Lower leg skin (tissue), 4 donors: Measurements from ENCODE around the gene BICC1. TPM values are rescaled to one million over a fixed set of nuclear protein-coding genes. Genes with fewer than 3 reads are reported as not detected.

Source experiments
- DNase-seq, 2 donors: peaks; one replicate each; pipeline ENCODE4 v3.0.0-alpha.2; 2019; ENCODE audit warnings: low spot score in 2 of 2
- H3K4me3 ChIP-seq: fragments of 200-600 bp; sonication (generic); 2 replicates; pipeline ENCODE4 v1.5.1; 2017; ENCODE audit warnings: mild to moderate bottlenecking, low read depth; ENCODE audit not compliant: poor library complexity, severe bottlenecking
- POLR2A ChIP-seq, 2 donors: fragments of 450-650 bp; IDR thresholded peaks; one replicate each; pipeline ENCODE4 v1.6.1; 2016 to 2017; ENCODE audit warnings: antibody characterized with exemption in 2 of 2, mild to moderate bottlenecking in 1 of 2, moderate library complexity in 1 of 2
- whole genome bisulfite sequencing, 2 donors: methylation state at CpG; one replicate each; pipeline ENCODE4 v1.1.5; 2018; 5-methylcytosine and 5-hydroxymethylcytosine counted together
- intact Hi-C: fragments of 100-400 bp; cut with DNase I; formaldehyde crosslinking; loops from one replicate; pipeline ENCODE4 v1.15.0; 2023; ENCODE audit warnings: low total_unique reads
- total RNA-seq, 4 donors: library from RNA; depleted of rRNA; stranded (reverse); fragments of >200 nt; gene quantifications; one replicate each; pipeline ENCODE4 v1.1.0, GENCODE V29; 2016
- TF ChIP-seq, protein P1 (sequence below), 3 donors: fragments of 450-650 bp; IDR thresholded peaks; one replicate each; pipeline ENCODE4 v1.5.1; 2016; ENCODE audit warnings: antibody characterized with exemption in 3 of 3, mild to moderate bottlenecking in 3 of 3, moderate library complexity in 2 of 3

BICC1 gene
- total RNA-seq, 4 donors from 2014 or later, result 5.0 to 11.5 (median 7.1) TPM

DNA sequence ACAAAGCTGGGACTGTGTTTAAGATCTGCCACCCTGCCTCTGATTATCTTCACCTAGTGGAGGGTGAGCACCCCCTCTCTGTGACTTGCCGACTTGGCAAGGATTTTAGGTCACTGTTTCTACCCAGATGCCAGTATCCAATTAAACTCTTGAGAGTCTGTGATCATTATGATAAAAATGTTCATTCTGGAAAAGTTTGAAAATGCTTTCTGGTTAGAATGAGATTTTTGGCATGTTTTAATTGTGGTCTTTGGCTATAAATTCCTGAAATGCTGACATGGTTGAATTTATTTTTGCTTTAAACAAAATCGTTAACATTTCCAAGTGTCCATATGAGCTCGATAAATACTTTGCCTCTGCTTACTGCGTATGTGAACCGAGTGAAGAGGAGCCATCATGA lies 221.4 kb downstream of the BICC1 start:
- intact Hi-C loops, result no loop called here
- no peak overlapping the region for H3K4me3 ChIP-seq
- no peak for TF ChIP-seq POLR2A (IDR thresholded peaks at IDR 0.05)
- TF ChIP-seq, protein P1, sequence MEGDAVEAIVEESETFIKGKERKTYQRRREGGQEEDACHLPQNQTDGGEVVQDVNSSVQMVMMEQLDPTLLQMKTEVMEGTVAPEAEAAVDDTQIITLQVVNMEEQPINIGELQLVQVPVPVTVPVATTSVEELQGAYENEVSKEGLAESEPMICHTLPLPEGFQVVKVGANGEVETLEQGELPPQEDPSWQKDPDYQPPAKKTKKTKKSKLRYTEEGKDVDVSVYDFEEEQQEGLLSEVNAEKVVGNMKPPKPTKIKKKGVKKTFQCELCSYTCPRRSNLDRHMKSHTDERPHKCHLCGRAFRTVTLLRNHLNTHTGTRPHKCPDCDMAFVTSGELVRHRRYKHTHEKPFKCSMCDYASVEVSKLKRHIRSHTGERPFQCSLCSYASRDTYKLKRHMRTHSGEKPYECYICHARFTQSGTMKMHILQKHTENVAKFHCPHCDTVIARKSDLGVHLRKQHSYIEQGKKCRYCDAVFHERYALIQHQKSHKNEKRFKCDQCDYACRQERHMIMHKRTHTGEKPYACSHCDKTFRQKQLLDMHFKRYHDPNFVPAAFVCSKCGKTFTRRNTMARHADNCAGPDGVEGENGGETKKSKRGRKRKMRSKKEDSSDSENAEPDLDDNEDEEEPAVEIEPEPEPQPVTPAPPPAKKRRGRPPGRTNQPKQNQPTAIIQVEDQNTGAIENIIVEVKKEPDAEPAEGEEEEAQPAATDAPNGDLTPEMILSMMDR (IDR thresholded peaks at IDR 0.05), result no peak
- DNase-seq, result no peak
- WGBS, 2 donors, result 58 to 65% methylated on average over 5 of the region's 5 CpGs

GRCh38 chr10:58734664-58735063 lies 222.0 kb downstream of the BICC1 start:
- intact Hi-C loops, result no loop called here
- TF ChIP-seq, protein P1 (IDR thresholded peaks at IDR 0.05), result no peak
- TF ChIP-seq POLR2A (IDR thresholded peaks at IDR 0.05), result no peak
- DNase-seq, result no peak

GRCh38 chr10:58735087-58735486 lies 222.4 kb downstream of the BICC1 start:
- intact Hi-C loops, result no loop called here
- TF ChIP-seq, protein P1 (IDR thresholded peaks at IDR 0.05), result no peak
- TF ChIP-seq POLR2A (IDR thresholded peaks at IDR 0.05), result no peak
- H3K4me3 ChIP-seq, result no peak overlapping the region
- no peak for DNase-seq
- WGBS, 2 donors, result 56 to 61% methylated on average over 7 of the region's 7 CpGs

More at GRCh38 chr10:58734664-58735063, 222.0 kb downstream of the BICC1 start:
- H3K4me3 ChIP-seq, result no peak overlapping the region

GRCh38 chr10:58740620-58741369 lies 228.1 kb downstream of the BICC1 start:
- peak; percentile 49 to 87 for DNase-seq
- no peak for TF ChIP-seq POLR2A (IDR thresholded peaks at IDR 0.05)
- TF ChIP-seq, protein P1 (IDR thresholded peaks at IDR 0.05), result no peak
- WGBS, 2 donors, result 74 to 77% methylated on average over 11 of the region's 11 CpGs
- intact Hi-C loops, result no loop called here
- H3K4me3 ChIP-seq, result no peak overlapping the region

GRCh38 chr10:58741673-58742072 lies 229.0 kb downstream of the BICC1 start:
- TF ChIP-seq POLR2A (IDR thresholded peaks at IDR 0.05), result no peak
- TF ChIP-seq, protein P1 (IDR thresholded peaks at IDR 0.05), result no peak
- no peak overlapping the region for H3K4me3 ChIP-seq
- WGBS, 2 donors, result 72 to 75% methylated on average over 4 of the region's 4 CpGs
- DNase-seq, result no peak
- intact Hi-C loops, result no loop called here

DNA sequence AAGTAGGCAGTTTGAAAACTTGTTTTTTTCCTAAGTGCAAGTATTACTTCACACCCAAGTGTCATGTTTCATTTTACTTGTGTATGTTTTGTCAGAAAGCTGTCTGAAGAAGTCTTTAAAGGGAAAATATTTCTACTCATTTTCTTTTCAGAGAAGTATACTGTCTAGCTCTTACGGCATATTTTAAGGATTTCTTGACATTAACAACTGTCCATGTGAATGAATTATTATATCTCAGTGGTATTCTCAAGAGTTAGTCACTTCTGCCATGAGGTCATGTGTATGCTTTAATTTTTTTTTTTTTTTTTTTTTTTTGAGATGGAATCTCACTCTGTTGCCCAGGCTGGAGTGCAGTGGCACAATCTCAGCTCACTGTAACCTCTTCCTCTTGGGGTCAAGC lies 229.5 kb downstream of the BICC1 start:
- WGBS, 2 donors, result 74 to 75% methylated on average over 1 of the region's 1 CpG
- intact Hi-C loops, result no loop called here
- no peak overlapping the region for H3K4me3 ChIP-seq
- no peak for DNase-seq
- no peak for TF ChIP-seq POLR2A (IDR thresholded peaks at IDR 0.05)
- TF ChIP-seq, protein P1 (IDR thresholded peaks at IDR 0.05), result no peak
